GM12891 (cell line): ENCODE results near the gene GPSM3.

Experiments used
- PAX5 ChIP-seq: IDR thresholded peaks from 2 replicates; pipeline ENCODE4 v1.6.1; 2011; ENCODE audit warnings: low read length, moderate library complexity, mild to moderate bottlenecking; ENCODE audit not compliant: insufficient read depth, severe bottlenecking
- POLR2A ChIP-seq: IDR thresholded peaks from 2 replicates; pipeline ENCODE4 v1.6.1; 2011; ENCODE audit warnings: low read depth, low read length, control low read depth
- POLR2AphosphoS5 ChIP-seq: IDR thresholded peaks from 2 replicates; pipeline ENCODE4 v1.6.1; 2011; ENCODE audit warnings: low read depth, low read length, control low read depth
- POU2F2 ChIP-seq: IDR thresholded peaks from 2 replicates; pipeline ENCODE4 v1.6.1; 2011; ENCODE audit warnings: low read depth, mild to moderate bottlenecking, control low read depth, low read length, moderate library complexity
- SPI1 ChIP-seq: IDR thresholded peaks from 2 replicates; pipeline ENCODE4 v1.6.1; 2011; ENCODE audit warnings: low read depth, low read length, control low read depth
- TAF1 ChIP-seq: IDR thresholded peaks from 2 replicates; pipeline ENCODE4 v1.6.1; 2011; ENCODE audit warnings: low read depth, low read length, control low read depth

DNA sequence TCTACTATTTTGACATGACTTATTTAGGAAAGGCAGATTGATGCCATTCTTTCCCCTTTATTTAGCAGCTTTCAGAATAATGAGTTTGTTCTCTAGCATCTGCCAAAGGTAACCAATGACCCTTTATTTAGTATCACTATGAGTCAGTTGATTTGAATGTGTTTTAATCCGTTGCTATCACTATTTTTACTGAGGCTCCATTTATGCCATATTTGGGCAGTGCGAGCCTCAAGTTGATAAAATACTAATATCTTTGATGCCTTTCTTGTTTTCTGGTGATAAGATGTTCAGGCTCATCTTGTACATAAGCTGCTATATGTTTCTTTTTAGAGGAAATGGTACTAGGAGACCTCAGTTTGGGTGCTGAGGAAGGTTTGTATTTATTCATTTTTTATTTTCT lies 47.0 kb upstream of the GPSM3 start:
- TF ChIP-seq POLR2A (no peak), POLR2AphosphoS5 (no peak), TAF1 (no peak), SPI1 (no peak), POU2F2 (no peak), PAX5 (no peak)
